Amniotic epithelial cell (primary cell): Measurements from ENCODE around the gene MEF2A.

Experiments
- DNase-seq: peaks from one replicate; pipeline ENCODE4 v3.0.0-alpha.2; 2010; ENCODE audit warnings: low read depth

Gene MEF2A

GRCh38 chr15:99704444-99704838, 138.7 kb downstream of the MEF2A start:
- peak; percentile 88 for DNase-seq

- DNase-seq = no peak
Measured at GRCh38 chr15:99706557-99707303, 140.9 kb downstream of the MEF2A start.

- peak; percentile 26 for DNase-seq
Measured at GRCh38 chr15:99707473-99708270, 141.9 kb downstream of the MEF2A start.

- peak; percentile 87 for DNase-seq
Measured at GRCh38 chr15:99708563-99708962, 142.8 kb downstream of the MEF2A start.

GRCh38 chr15:99709243-99709986, 143.6 kb downstream of the MEF2A start:
- DNase-seq = no peak

GRCh38 chr15:99711625-99712024, 145.8 kb downstream of the MEF2A start:
- no peak for DNase-seq

GRCh38 chr15:99712415-99712814, 146.6 kb downstream of the MEF2A start:
- DNase-seq = no peak

- DNase-seq = no peak
Measured at GRCh38 chr15:99716540-99717095, 150.8 kb downstream of the MEF2A start.

GRCh38 chr15:99717161-99718009, 151.6 kb downstream of the MEF2A start:
- DNase-seq = no peak

GRCh38 chr15:99718421-99718820, 152.6 kb downstream of the MEF2A start:
- no peak for DNase-seq

GRCh38 chr15:99719096-99719541, 153.3 kb downstream of the MEF2A start:
- peak; percentile 89 for DNase-seq

- DNase-seq = no peak
Measured at GRCh38 chr15:99720533-99720932, 154.7 kb downstream of the MEF2A start.

- DNase-seq = no peak
Measured at GRCh38 chr15:99721104-99721778, 155.5 kb downstream of the MEF2A start.

GRCh38 chr15:99721896-99722295, 156.1 kb downstream of the MEF2A start:
- no peak for DNase-seq

- DNase-seq = no peak
Measured at GRCh38 chr15:99722406-99722805, 156.6 kb downstream of the MEF2A start.

- no peak for DNase-seq
Measured at GRCh38 chr15:99726333-99726732, 160.5 kb downstream of the MEF2A start.

GRCh38 chr15:99727330-99727729, 161.5 kb downstream of the MEF2A start:
- DNase-seq = no peak

GRCh38 chr15:99727733-99728132, 161.9 kb downstream of the MEF2A start:
- no peak for DNase-seq

GRCh38 chr15:99728916-99729315, 163.1 kb downstream of the MEF2A start:
- DNase-seq = no peak

GRCh38 chr15:99729327-99729726, 163.5 kb downstream of the MEF2A start:
- DNase-seq = no peak

- peak; percentile 50 for DNase-seq
Measured at GRCh38 chr15:99729920-99730319, 164.1 kb downstream of the MEF2A start.
